ENCODE results near the gene SIRT3.
"Not testable (repeated sequence)": the region's sequence is repeated elsewhere in the genome, so short reads cannot be mapped to it uniquely, and the experiment has no call there.

DNA sequence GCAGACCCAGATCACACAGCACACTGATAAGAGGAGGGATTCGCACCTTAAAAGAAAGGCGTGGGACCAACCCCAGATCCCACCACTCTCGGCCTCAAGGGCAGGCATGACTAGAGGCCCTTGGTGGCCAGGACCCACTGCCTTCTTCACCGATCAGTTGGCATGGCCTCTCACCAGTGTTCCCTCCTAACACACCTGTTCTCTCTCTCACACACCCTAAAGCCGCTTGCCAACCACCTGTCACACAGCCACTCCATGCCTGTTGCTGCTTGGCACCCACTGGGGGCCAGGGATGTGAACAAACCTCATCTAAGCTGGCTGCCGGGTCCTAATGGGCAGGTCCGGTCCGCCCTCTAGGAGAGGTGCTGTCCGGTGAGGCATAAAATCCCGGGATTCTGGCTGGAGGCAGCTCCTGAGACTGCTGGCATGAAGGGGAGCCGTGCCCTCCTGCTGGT lies 43.4 kb downstream of the SIRT3 start, which contains the start of gene SCGB1C1:
- TF ChIP-seq, protein P1, sequence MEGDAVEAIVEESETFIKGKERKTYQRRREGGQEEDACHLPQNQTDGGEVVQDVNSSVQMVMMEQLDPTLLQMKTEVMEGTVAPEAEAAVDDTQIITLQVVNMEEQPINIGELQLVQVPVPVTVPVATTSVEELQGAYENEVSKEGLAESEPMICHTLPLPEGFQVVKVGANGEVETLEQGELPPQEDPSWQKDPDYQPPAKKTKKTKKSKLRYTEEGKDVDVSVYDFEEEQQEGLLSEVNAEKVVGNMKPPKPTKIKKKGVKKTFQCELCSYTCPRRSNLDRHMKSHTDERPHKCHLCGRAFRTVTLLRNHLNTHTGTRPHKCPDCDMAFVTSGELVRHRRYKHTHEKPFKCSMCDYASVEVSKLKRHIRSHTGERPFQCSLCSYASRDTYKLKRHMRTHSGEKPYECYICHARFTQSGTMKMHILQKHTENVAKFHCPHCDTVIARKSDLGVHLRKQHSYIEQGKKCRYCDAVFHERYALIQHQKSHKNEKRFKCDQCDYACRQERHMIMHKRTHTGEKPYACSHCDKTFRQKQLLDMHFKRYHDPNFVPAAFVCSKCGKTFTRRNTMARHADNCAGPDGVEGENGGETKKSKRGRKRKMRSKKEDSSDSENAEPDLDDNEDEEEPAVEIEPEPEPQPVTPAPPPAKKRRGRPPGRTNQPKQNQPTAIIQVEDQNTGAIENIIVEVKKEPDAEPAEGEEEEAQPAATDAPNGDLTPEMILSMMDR (conservative IDR thresholded peaks at IDR 0.05; ENCODE audit: low read depth, low read length), result not testable (repeated sequence)
- not testable (repeated sequence) for TF ChIP-seq EZH2 (IDR thresholded peaks at IDR 0.05; ENCODE audit: borderline replicate concordance, low read depth, low read length, poor library complexity, severe bottlenecking)
